ENCODE measurements around the gene PBX4.

GRCh38 chr19:19561946-19562664 lies 56.4 kb downstream of the PBX4 start:
- no peak for TF ChIP-seq CTCF (IDR thresholded peaks at IDR 0.05; ENCODE audit: insufficient read depth, low read depth, low read length)
- no peak for TF ChIP-seq EZH2 (IDR thresholded peaks at IDR 0.05; ENCODE audit: insufficient read depth, low read length)

Data from astrocyte (in vitro differentiated cells and primary cell).